Esophagus muscularis mucosa (tissue), 3 donors: ENCODE measurements around the gene EVA1C.
"Not testable (repeated sequence)": the region's sequence is repeated elsewhere in the genome, so short reads cannot be mapped to it uniquely, and the experiment has no call there.

Source experiments
- CTCF ChIP-seq, 3 experiments: fragments of 200-600 bp in 2 of 3; fragments of 450-650 bp in 1 of 3; sonication (generic) in 2 of 3; IDR thresholded peaks; one replicate each; pipeline ENCODE4 v1.5.1; 2017 to 2019; ENCODE audit warnings: antibody characterized with exemption in 3 of 3, mild to moderate bottlenecking in 2 of 3, moderate library complexity in 1 of 3
- POLR2AphosphoS5 ChIP-seq, 2 donors: sonication (generic); formaldehyde crosslinking; IDR thresholded peaks; one replicate each; pipeline ENCODE4 v1.6.1; 2017; ENCODE audit warnings: antibody characterized with exemption in 2 of 2

- TF ChIP-seq CTCF, POLR2AphosphoS5 (IDR thresholded peaks at IDR 0.05): not testable (repeated sequence)
These were observed 43.5 kb upstream of the EVA1C start for GRCh38 chr21:32368961-32369360.
